ENCODE results near the gene BMPR1A. TPM values are rescaled to one million over a fixed set of nuclear protein-coding genes. Genes with fewer than 3 reads are reported as not detected.
"Not testable (repeated sequence)": the region's sequence is repeated elsewhere in the genome, so short reads cannot be mapped to it uniquely, and the experiment has no call there.

BMPR1A gene
- polyA plus RNA-seq, 1 experiment: 21.4 TPM

- ChIA-PET POLR2A (no interaction called here), CTCF (interaction anchor here (0.6 to 1.5 kb wide), 3 partner anchors 10 to 13 kb away, joined by 3 read pairs; no protein-coding TSS in a partner anchor)
- TF ChIP-seq CTCF (IDR thresholded peaks at IDR 0.05; ENCODE audit: insufficient read depth, low read depth, low read length): no peak
- Histone ChIP-seq H3K27me3 (ENCODE audit: control insufficient read depth, insufficient read depth, low read length) (no peaks in the 10 kb centered on the region), H3K4me3 (ENCODE audit: low read depth, low read length) (no peak overlapping the region), H3K36me3 (ENCODE audit: control insufficient read depth, insufficient read depth, low read length) (no peaks in the 10 kb centered on the region)
- no peak for DNase-seq (ENCODE audit: low read depth)
Observed at GRCh38 chr10:86979296-86979818, 222.9 kb downstream of the BMPR1A start.

DNA sequence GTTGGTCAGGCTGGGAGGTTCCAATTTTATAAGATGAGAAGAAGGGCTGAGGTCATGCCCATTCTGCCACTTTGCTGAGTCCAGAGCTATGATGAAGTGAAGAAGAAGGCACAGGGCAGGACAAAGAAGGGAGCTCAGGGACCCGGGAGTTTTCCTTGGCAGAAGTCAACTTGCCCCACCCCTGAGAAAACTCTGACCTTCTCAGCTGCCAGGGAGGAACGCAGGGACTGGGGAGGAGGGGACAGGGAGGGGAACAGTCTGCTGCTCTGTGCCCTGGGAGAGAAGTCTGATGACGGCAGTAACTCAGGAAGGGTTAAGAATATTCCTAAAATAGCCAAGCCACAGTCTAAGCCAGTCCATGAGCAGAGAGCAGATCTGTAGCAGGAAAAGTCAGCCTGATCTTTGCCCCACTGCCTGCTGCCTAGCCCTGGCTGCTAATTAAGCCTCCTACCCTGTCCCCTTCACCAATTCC lies 223.6 kb downstream of the BMPR1A start:
- Histone ChIP-seq H3K36me3 (ENCODE audit: control insufficient read depth, insufficient read depth, low read length) (no peaks in the 10 kb centered on the region), H3K4me3 (ENCODE audit: low read depth, low read length) (no peak overlapping the region), H3K27me3 (ENCODE audit: control insufficient read depth, insufficient read depth, low read length) (no peaks in the 10 kb centered on the region)
- ChIA-PET CTCF (interaction anchor here (1.0 to 1.2 kb wide), 2 partner anchors 12 to 75 kb away, joined by 3 read pairs; no protein-coding TSS in a partner anchor), POLR2A (no interaction called here)
- no peak for DNase-seq (ENCODE audit: low read depth)
- no peak for TF ChIP-seq CTCF (IDR thresholded peaks at IDR 0.05; ENCODE audit: insufficient read depth, low read depth, low read length)

DNA sequence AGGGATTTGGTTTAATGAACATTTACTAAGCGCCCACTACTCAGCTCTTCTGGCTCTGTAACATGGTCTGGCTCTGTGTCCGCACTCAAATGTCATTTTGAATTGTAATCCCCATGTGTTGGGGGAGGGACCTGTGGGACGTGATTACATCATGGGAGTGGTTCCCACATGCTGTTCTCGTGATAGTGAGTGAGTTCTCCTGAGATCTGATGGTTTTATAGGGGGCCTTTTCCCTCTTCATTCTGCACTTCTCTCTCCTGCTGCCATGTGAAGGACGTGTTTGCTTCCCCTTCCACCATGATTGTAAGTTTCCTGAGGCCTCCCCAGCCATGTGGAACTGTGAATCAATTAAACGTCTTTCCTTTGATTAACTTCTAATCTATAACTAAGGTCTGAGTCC lies 224.6 kb downstream of the BMPR1A start:
- H3K27me3 ChIP-seq (ENCODE audit: control insufficient read depth, insufficient read depth, low read length); H3K36me3 ChIP-seq (ENCODE audit: control insufficient read depth, insufficient read depth, low read length); H3K4me3 ChIP-seq (ENCODE audit: low read depth, low read length); POLR2A ChIA-PET; DNase-seq (ENCODE audit: low read depth): not testable (repeated sequence)
- CTCF ChIA-PET: interaction anchor here (1.2 kb wide), 1 partner anchor 74 kb away, joined by 3 read pairs; no protein-coding TSS in a partner anchor

DNA sequence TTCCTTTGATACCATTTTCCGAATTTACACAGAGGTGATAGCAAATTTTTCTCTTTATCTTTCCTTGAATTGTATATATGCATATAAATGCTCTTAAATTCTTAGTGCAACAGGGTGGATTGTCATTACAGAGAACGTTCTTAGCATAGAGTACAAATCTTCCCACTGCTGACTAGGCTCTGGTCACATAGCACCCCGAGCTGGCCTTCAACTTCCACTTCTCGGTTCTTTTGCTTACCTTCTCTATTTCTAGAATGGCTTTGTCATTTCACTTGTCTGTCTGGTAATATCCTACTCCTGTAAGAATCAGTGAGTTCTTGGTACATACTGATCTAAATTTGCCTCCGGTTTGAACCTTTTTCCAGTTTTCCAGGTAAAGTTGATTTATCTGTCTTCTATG lies 225.3 kb downstream of the BMPR1A start:
- ChIA-PET POLR2A (no interaction called here), CTCF (no interaction called here)

More for the DNA sequence above, 225.3 kb downstream of the BMPR1A start:
- H3K4me3 ChIP-seq (ENCODE audit: low read depth, low read length): no peak overlapping the region
- TF ChIP-seq CTCF (IDR thresholded peaks at IDR 0.05; ENCODE audit: insufficient read depth, low read depth, low read length): no peak
- no peaks in the 10 kb centered on the region for H3K36me3 ChIP-seq (ENCODE audit: control insufficient read depth, insufficient read depth, low read length)
- H3K27me3 ChIP-seq (ENCODE audit: control insufficient read depth, insufficient read depth, low read length): no peaks in the 10 kb centered on the region
- DNase-seq (ENCODE audit: low read depth): no peak

Small RNA genes lying within 50 kb of the gene (small RNA-seq; reads per million reads assigned to genes)
- gene RNU1-19P (ENCODE audit: insufficient read length, low read depth, low replicate concordance): not detected

Other genes with a start within 250 kb of the BMPR1A start
- gene WAPL, start 234.8 kb upstream of the BMPR1A start, polyA plus RNA-seq (2011; rRNA removed): 8.8 and 15.1 TPM in 2 replicates
- gene OPN4, start 102.1 kb upstream of the BMPR1A start, polyA plus RNA-seq (2011; rRNA removed): not detected in 2 replicates
- 0.55 and 0.83 TPM in 2 replicates for gene LDB3, start 88.1 kb upstream of the BMPR1A start, polyA plus RNA-seq (2011; rRNA removed)
- gene MMRN2, start 201.0 kb downstream of the BMPR1A start, polyA plus RNA-seq (2011; rRNA removed): 1.9 and 2.7 TPM in 2 replicates
- gene SNCG, start 202.0 kb downstream of the BMPR1A start, polyA plus RNA-seq (2011; rRNA removed): 6.3 and 9.7 TPM in 2 replicates
- gene ADIRF, start 211.9 kb downstream of the BMPR1A start, polyA plus RNA-seq (2011; rRNA removed): 42.1 and 64.4 TPM in 2 replicates